ENCODE data around the gene THSD4.

DNA sequence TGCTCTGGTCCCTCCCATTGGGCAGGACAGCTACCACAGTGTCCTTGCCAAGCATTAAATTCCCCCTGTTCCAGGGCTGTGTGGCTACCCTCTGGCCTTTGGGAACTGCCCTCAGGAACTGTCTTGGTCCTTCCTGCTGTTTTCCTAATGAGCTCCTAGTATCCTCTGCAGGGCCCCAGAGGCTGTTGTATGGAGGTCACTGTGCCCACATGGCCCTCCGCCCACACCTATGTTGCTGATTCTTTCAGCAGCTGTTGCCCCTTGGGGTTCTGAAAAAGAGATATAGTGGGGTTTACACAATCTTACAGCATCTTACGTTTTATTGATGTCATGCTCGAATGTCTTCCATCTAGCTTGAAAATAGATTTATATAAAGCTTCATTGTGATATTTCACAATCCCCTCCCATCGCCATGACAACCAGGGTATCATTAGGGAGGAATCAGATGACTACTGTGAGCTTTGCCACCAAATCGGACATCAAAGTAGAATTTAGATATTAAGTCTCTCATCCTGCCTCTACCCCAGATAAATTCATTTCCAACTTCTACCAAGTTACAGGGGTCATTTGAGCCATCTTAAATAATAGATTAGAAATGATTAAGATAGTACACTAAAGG is 598.0 kb downstream of the THSD4 start:
- TF ChIP-seq, protein P1, sequence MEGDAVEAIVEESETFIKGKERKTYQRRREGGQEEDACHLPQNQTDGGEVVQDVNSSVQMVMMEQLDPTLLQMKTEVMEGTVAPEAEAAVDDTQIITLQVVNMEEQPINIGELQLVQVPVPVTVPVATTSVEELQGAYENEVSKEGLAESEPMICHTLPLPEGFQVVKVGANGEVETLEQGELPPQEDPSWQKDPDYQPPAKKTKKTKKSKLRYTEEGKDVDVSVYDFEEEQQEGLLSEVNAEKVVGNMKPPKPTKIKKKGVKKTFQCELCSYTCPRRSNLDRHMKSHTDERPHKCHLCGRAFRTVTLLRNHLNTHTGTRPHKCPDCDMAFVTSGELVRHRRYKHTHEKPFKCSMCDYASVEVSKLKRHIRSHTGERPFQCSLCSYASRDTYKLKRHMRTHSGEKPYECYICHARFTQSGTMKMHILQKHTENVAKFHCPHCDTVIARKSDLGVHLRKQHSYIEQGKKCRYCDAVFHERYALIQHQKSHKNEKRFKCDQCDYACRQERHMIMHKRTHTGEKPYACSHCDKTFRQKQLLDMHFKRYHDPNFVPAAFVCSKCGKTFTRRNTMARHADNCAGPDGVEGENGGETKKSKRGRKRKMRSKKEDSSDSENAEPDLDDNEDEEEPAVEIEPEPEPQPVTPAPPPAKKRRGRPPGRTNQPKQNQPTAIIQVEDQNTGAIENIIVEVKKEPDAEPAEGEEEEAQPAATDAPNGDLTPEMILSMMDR (IDR thresholded peaks at IDR 0.05): no peak
- TF ChIP-seq POLR2A (IDR thresholded peaks at IDR 0.05): no peak
